ENCODE measurements around the gene MAPKAP1.

GRCh38 chr9:125574126-125574877 lies 132.7 kb downstream of the MAPKAP1 start:
- TF ChIP-seq, protein P1, sequence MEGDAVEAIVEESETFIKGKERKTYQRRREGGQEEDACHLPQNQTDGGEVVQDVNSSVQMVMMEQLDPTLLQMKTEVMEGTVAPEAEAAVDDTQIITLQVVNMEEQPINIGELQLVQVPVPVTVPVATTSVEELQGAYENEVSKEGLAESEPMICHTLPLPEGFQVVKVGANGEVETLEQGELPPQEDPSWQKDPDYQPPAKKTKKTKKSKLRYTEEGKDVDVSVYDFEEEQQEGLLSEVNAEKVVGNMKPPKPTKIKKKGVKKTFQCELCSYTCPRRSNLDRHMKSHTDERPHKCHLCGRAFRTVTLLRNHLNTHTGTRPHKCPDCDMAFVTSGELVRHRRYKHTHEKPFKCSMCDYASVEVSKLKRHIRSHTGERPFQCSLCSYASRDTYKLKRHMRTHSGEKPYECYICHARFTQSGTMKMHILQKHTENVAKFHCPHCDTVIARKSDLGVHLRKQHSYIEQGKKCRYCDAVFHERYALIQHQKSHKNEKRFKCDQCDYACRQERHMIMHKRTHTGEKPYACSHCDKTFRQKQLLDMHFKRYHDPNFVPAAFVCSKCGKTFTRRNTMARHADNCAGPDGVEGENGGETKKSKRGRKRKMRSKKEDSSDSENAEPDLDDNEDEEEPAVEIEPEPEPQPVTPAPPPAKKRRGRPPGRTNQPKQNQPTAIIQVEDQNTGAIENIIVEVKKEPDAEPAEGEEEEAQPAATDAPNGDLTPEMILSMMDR (conservative IDR thresholded peaks at IDR 0.05; ENCODE audit: low read length), result no peak
- TF ChIP-seq EZH2phosphoT487 (IDR thresholded peaks at IDR 0.05; ENCODE audit: borderline replicate concordance, low read depth, low read length), result no peak
